GM21390 (cell line): ENCODE measurements around the gene PLA2G1B.

Experiments used
- ATAC-seq: cut with Tn5 transposase; IDR thresholded peaks from one replicate; pipeline ENCODE4 v1.9.1; 2021; ENCODE audit not compliant: unreplicated experiment

PLA2G1B gene

DNA sequence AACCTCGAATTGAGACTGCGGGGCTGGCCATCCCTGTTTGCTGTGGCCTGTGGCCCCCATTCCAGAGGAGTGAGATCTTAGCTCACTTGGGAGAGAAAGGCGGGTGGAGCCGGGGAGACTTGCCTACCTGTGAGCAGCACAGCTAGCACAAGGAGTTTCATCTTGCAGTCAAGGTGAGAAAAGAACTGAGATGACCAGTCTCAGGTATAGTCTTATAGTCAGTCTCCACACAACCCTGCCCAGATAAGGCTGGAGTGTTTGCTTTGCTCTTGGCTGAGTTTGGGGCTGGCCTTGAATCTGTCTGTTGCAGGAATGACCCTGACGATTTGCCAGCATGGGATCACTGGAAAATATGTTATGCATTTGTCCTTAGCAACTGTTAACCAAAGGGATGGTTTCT, at the start of gene PLA2G1B:
PLA2G1B (minus strand) TSS at position 187 of the 400 bp plus-strand sequence; CDS start at position 161, 26 bp downstream.
- no peak for ATAC-seq

GRCh38 chr12:120376934-120377572, 49.5 kb upstream of the PLA2G1B start:
- ATAC-seq = no peak

GRCh38 chr12:120376416-120376815, 48.8 kb upstream of the PLA2G1B start:
- no peak for ATAC-seq

- no peak for ATAC-seq
These were observed 48.4 kb upstream of the PLA2G1B start for GRCh38 chr12:120376009-120376408.

DNA sequence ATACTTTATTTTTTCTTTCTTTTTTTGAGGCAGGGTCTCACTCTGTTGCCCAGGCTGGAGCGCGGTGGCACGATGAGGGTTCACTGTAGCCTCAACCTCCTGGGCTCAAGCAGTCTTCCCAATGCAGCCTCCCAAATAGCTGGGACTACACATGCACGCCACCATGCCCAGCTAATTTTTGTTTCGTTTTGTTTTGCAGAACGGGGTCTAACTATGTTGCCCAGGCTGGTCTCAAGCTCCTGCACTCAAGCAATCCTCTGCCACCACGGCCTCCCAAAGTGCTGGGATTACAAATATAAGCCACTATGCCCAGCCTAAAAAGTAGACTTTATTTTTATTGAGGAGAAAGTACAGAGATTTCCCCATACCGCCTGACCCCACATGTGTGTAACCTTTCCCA, 46.1 kb upstream of the PLA2G1B start:
- ATAC-seq = no peak

DNA sequence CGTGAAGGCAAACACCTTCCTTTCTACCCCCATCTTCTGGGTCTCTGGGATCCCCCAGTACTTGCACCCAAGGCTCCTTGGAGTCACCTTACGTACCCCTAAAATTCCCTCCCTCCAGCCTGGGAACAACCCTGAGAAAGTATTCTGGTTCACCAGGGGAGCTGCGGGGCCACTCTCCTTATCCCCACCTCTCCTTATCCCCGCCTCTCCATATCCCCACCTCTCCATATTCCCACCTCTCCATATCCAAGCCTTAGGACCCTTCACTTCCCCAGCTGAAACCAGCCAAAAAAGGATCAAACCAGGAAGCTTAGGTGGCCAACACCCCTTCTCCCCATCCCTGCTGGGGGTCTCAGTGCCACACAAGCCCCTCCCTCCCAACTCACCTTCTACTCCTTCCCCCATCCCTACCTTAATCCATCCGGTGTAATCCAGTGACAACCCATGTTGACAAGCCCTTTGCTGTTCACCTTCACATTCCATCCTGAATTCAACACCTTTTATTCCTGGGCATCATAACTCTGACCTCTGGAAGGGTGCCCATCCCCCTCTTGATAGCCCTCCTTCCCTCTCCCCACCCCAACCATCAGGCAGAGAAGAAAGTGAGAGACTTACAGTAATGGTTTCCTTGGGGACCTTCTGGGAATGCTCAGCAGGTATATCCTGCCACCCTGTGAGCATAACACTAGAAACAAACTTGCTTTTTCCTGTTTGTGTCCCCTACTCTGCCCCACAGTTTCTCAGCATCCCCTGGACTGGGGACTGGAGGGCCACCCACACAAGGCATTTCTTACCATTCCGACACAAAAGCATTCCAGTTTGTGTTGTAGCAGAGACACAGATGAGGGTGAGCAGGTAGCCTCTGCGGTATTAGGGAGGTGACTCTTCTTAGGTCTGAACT, 43.0 kb upstream of the PLA2G1B start:
- no peak for ATAC-seq

- no peak for ATAC-seq
These were observed 42.2 kb upstream of the PLA2G1B start for GRCh38 chr12:120369603-120370342.

GRCh38 chr12:120368789-120369602, 41.4 kb upstream of the PLA2G1B start, which contains the start of gene MSI1:
TSS of gene MSI1 (minus strand) at chr12:120369164. CDS start at chr12:120369091, 73 bp downstream.
- ATAC-seq = no peak

- ATAC-seq = no peak
These were observed 40.6 kb upstream of the PLA2G1B start for GRCh38 chr12:120367924-120368788.

DNA sequence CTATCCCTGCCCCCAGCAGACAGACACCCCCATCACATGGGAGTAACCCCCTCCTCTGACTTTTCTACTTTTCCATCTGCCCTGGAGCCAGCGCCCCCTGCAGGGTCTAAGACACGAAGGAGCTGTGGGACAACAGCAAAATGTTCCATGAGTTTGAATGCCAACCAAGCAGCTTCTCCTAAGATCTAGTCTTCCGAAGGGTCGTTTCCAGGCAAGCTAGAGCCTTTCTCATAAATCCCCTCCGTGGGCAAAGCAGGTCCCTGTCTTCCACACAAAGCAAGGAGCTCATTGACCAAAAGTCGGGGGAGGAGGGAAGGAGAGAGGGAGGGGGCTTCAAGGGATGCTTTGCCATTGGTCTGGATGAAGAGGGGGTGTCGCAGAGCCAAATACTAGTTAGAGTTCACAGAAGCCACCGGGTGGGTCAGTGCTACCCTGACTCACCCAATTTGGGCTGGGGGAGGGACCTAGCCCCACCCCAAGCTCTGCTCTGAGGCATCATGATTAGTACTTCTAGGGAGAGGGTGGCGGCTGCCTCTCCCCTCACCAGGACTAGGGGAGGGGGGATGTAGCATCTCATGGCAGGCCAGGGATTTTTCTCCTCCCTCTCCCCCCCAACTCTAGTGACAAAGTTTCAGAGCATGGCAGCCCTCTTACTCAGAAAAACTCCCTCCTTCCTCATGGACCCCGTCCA, 39.8 kb upstream of the PLA2G1B start:
- no peak for ATAC-seq

GRCh38 chr12:120366845-120367232, 39.3 kb upstream of the PLA2G1B start:
- ATAC-seq = no peak

GRCh38 chr12:120366341-120366705, 38.7 kb upstream of the PLA2G1B start:
- ATAC-seq = no peak

- no peak for ATAC-seq
These were observed 38.2 kb upstream of the PLA2G1B start for GRCh38 chr12:120365675-120366340.

DNA sequence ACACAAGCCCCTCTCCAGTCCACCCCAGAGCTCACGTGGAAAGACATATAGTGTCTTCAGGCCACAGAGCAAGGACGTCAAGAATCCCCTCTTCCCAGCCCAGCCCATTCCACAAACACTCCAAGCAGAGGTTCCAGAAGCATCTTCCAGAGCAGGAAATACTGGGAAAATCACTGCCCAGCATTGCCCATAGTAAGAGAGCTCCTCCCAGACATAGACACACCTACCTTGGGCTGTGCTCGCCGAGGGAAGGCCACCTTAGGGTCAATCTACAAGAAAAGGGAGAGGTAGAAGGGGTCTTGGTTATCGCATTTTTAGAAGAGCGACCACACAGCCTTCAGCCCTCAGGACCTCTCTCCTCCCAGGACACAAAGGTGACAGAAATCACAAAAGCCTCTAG, 36.9 kb upstream of the PLA2G1B start:
- no peak for ATAC-seq

GRCh38 chr12:120363274-120363855, 35.8 kb upstream of the PLA2G1B start:
- ATAC-seq = no peak

GRCh38 chr12:120362516-120363273, 35.1 kb upstream of the PLA2G1B start:
- no peak for ATAC-seq

GRCh38 chr12:120361506-120362208, 34.1 kb upstream of the PLA2G1B start:
- no peak for ATAC-seq
